OCI-LY7 (cell line): ENCODE measurements around the gene DYNLT4. TPM values are rescaled to one million over a fixed set of nuclear protein-coding genes. Genes with fewer than 3 reads are reported as not detected.

Experiments
- BruUV-seq: library from RNA; stranded (reverse); fragments of 400-500 nt; replicated peaks from 2 replicates; lab custom pipeline; 2021; lab: Mats Ljungman, UMichigan
- CTCF ChIA-PET: fragments of 300-600 bp; sonication (Branson Sonifier 250); formaldehyde crosslinking; loops from one replicate; lab custom pipeline; 2022; ENCODE audit warnings: antibody characterized with exemption; ENCODE audit not compliant: unreplicated experiment; lab: Charles Lee
- POLR2A ChIA-PET: fragments of 300-600 bp; sonication (Branson Sonifier 250); formaldehyde crosslinking; loops from one replicate; lab custom pipeline; 2022; ENCODE audit warnings: antibody characterized with exemption; lab: Charles Lee
- DNase-seq: peaks from one replicate; pipeline ENCODE4 v3.0.0-alpha.2; 2015; ENCODE audit warnings: low spot score
- H2AFZ ChIP-seq: fragments of 200-600 bp; sonication (generic), shearing (Covaris generic); 2 replicates; pipeline ENCODE4 v1.6.1; 2014; ENCODE audit warnings: mild to moderate bottlenecking, antibody characterized with exemption, low read length, moderate library complexity
- H3K27ac ChIP-seq: fragments of 200-600 bp; sonication (generic); 2 replicates; pipeline ENCODE4 v1.5.1; 2014; ENCODE audit warnings: mixed run types, low read depth, mild to moderate bottlenecking, moderate library complexity, low read length, inconsistent platforms; ENCODE audit not compliant: poor library complexity, severe bottlenecking
- H3K36me3 ChIP-seq: fragments of 200-600 bp; sonication (generic); 2 replicates; pipeline ENCODE4 v1.6.1; 2014; ENCODE audit warnings: mild to moderate bottlenecking, antibody characterized with exemption, low read length, moderate library complexity, mixed read lengths; ENCODE audit not compliant: insufficient read depth
- H3K4me1 ChIP-seq: fragments of 200-600 bp; sonication (generic); 2 replicates; pipeline ENCODE4 v1.5.1; 2014; ENCODE audit warnings: mild to moderate bottlenecking, low read length; ENCODE audit not compliant: insufficient read depth, poor library complexity, severe bottlenecking
- H3K4me2 ChIP-seq: fragments of 200-600 bp; sonication (generic); 2 replicates; pipeline ENCODE4 v1.6.1; 2014; ENCODE audit warnings: mild to moderate bottlenecking, low read length
- H3K4me3 ChIP-seq: fragments of 200-600 bp; sonication (generic); 2 replicates; pipeline ENCODE4 v1.5.1; 2014; ENCODE audit warnings: mild to moderate bottlenecking, low read depth, low read length; ENCODE audit not compliant: poor library complexity, severe bottlenecking
- H3K79me2 ChIP-seq: fragments of 200-600 bp; sonication (generic); 2 replicates; pipeline ENCODE4 v1.6.1; 2016; ENCODE audit warnings: low read depth, mild to moderate bottlenecking, low read length, moderate library complexity, mixed read lengths; ENCODE audit not compliant: insufficient read depth
- H3K9me2 ChIP-seq: fragments of 200-600 bp; sonication (generic); 2 replicates; pipeline ENCODE4 v1.6.1; 2016; ENCODE audit warnings: mild to moderate bottlenecking, low read length, mixed read lengths; ENCODE audit not compliant: insufficient read depth
- H3K9me3 ChIP-seq: fragments of 200-600 bp; sonication (generic); 2 replicates; pipeline ENCODE4 v1.6.1; 2014; ENCODE audit warnings: mild to moderate bottlenecking, mixed run types, low read length, mixed read lengths
- H4K20me1 ChIP-seq: fragments of 200-600 bp; sonication (generic); 2 replicates; pipeline ENCODE4 v1.6.1; 2014; ENCODE audit warnings: mild to moderate bottlenecking, antibody characterized with exemption, low read length, moderate library complexity, mixed read lengths; ENCODE audit not compliant: insufficient read depth
- CTCF ChIP-seq: fragments of 200-600 bp; sonication (generic); conservative IDR thresholded peaks from 2 replicates; pipeline ENCODE4 v1.5.1; 2014; ENCODE audit warnings: mild to moderate bottlenecking, antibody characterized with exemption, low read length, moderate library complexity, mixed read lengths
- EZH2phosphoT487 ChIP-seq: fragments of 200-600 bp; sonication (generic); IDR thresholded peaks from 2 replicates; pipeline ENCODE4 v1.6.1; 2018; ENCODE audit warnings: low read depth, borderline replicate concordance, mild to moderate bottlenecking, mixed run types, antibody characterized with exemption, low read length, moderate library complexity, mixed read lengths
- intact Hi-C: fragments of 100-400 bp; cut with micrococcal nuclease; formaldehyde crosslinking; loops from one replicate; pipeline ENCODE4 v1.10.0; 2022; ENCODE audit not compliant: unreplicated experiment
- total RNA-seq, 2 experiments: library from RNA; depleted of rRNA in 1 of 2; stranded (reverse); fragments of >200 nt in 1 of 2; shearing (Covaris generic) in 1 of 2; gene quantifications; 2 replicates each; pipeline ENCODE4 v1.2.3, GENCODE V29; 2014 to 2022

The DYNLT4 gene
- total RNA-seq, 2 experiments from 2014 or later = not detected

- CTCF ChIA-PET = no interaction called here
- POLR2A ChIA-PET = interaction anchor here (0.5 to 4.2 kb wide), 5 partner anchors 12 to 693 kb away, joined by 3 to 54 read pairs (median 13); partner anchors contain the start of gene RNU5D-1
- H3K4me3 ChIP-seq = no peak overlapping the region
Measured at GRCh38 chr1:44807364-44808062, 362 bp upstream of the DYNLT4 start.

GRCh38 chr1:44806025-44806703 lies 987 bp downstream of the DYNLT4 start:
- Histone ChIP-seq H3K9me3 (no peaks in the 10 kb centered on the region), H3K27ac (no peak overlapping the region), H2AFZ (no peak overlapping the region), H4K20me1 (no peaks in the 10 kb centered on the region), H3K36me3 (peaks cover 15% of the 10 kb centered on the region), H3K79me2 (no peaks in the 10 kb centered on the region), H3K4me2 (no peak overlapping the region), H3K4me3 (no peak overlapping the region), H3K9me2 (no peaks in the 10 kb centered on the region), H3K4me1 (peaks cover 57% of the 10 kb centered on the region)
- CTCF ChIA-PET = no interaction called here
- intact Hi-C loops = no loop called here
- no TSS peak for BruUV-seq
- TF ChIP-seq CTCF (no peak), EZH2phosphoT487 (no peak)
- no peak for DNase-seq
- POLR2A ChIA-PET = interaction anchor here (0.5 to 0.6 kb wide), 2 partner anchors 28 to 497 kb away, joined by 3 to 4 read pairs; no protein-coding TSS in a partner anchor

More at GRCh38 chr1:44807364-44808062, 362 bp upstream of the DYNLT4 start:
- H3K4me2 ChIP-seq = peak overlapping the region; percentile 57
- peak overlapping the region; percentile 11; the same call in 1 of the 2 replicates for H2AFZ ChIP-seq
- H3K79me2 ChIP-seq = no peaks in the 10 kb centered on the region
- peaks cover 44% of the 10 kb centered on the region for H3K4me1 ChIP-seq
- no peaks in the 10 kb centered on the region for H3K9me2 ChIP-seq
- H4K20me1 ChIP-seq = no peaks in the 10 kb centered on the region
- TF ChIP-seq CTCF = no peak
- no peak for TF ChIP-seq EZH2phosphoT487
- H3K27ac ChIP-seq = peak overlapping the region; percentile 74
- H3K36me3 ChIP-seq = peaks cover 15% of the 10 kb centered on the region
- intact Hi-C loops = no loop called here
- H3K9me3 ChIP-seq = no peaks in the 10 kb centered on the region
- peak; percentile 68 for DNase-seq
- BruUV-seq = no TSS peak
